HG03432 (cell line): ENCODE data around the gene SMARCD1.

ENCODE experiments used
- ATAC-seq: cut with Tn5 transposase; IDR thresholded peaks from one replicate; pipeline ENCODE4 v1.9.1; 2021; ENCODE audit warnings: mild to moderate bottlenecking, moderate library complexity; ENCODE audit not compliant: unreplicated experiment

The SMARCD1 gene

GRCh38 chr12:50103351-50103750 is 18.2 kb downstream of the SMARCD1 start:
- no peak for ATAC-seq

GRCh38 chr12:50103767-50104321 is 18.7 kb downstream of the SMARCD1 start, which contains the start of gene GPD1:
Gene GPD1 (plus strand): TSS chr12:50104008. CDS start chr12:50104051, 43 bp downstream.
- ATAC-seq = no peak

- ATAC-seq = no peak
Observed at GRCh38 chr12:50104417-50105366, 19.6 kb downstream of the SMARCD1 start.

- ATAC-seq = no peak
Observed at GRCh38 chr12:50105913-50106450, 20.8 kb downstream of the SMARCD1 start.

- no peak for ATAC-seq
Observed at GRCh38 chr12:50106907-50107306, 21.8 kb downstream of the SMARCD1 start.

- no peak for ATAC-seq
Observed at GRCh38 chr12:50107416-50108268, 22.5 kb downstream of the SMARCD1 start.

GRCh38 chr12:50109319-50109718 is 24.2 kb downstream of the SMARCD1 start:
- ATAC-seq = no peak

- no peak for ATAC-seq
Observed at GRCh38 chr12:50110127-50110761, 25.1 kb downstream of the SMARCD1 start.

- ATAC-seq = no peak
Observed at GRCh38 chr12:50110762-50111351, 25.7 kb downstream of the SMARCD1 start.

GRCh38 chr12:50111395-50111692 is 26.2 kb downstream of the SMARCD1 start:
- ATAC-seq = peak; percentile 3

- ATAC-seq = peak; percentile 81
Observed at GRCh38 chr12:50111693-50112455, 26.7 kb downstream of the SMARCD1 start, which contains the start of gene COX14. Gene COX14 (plus strand): TSS chr12:50112236. CDS start chr12:50120044, 7,808 bp downstream.

- peak; percentile 0 for ATAC-seq
Observed at GRCh38 chr12:50112456-50113218, 27.5 kb downstream of the SMARCD1 start.

- ATAC-seq = no peak
Observed at GRCh38 chr12:50117057-50117622, 32.0 kb downstream of the SMARCD1 start.

- ATAC-seq = no peak
Observed at GRCh38 chr12:50119387-50119786, 34.2 kb downstream of the SMARCD1 start.

- no peak for ATAC-seq
Observed at GRCh38 chr12:50120521-50120920, 35.4 kb downstream of the SMARCD1 start.

GRCh38 chr12:50120953-50121352 is 35.8 kb downstream of the SMARCD1 start:
- ATAC-seq = no peak

GRCh38 chr12:50121641-50122040 is 36.5 kb downstream of the SMARCD1 start:
- no peak for ATAC-seq

- ATAC-seq = no peak
Observed at GRCh38 chr12:50123203-50123602, 38.1 kb downstream of the SMARCD1 start.
